PFSK-1 (cell line): ENCODE measurements around the gene GPR180. TPM values are rescaled to one million over a fixed set of nuclear protein-coding genes. Genes with fewer than 3 reads are reported as not detected.
A peak's percentile ranks its signal among the peaks of the same experiment; 100 is the strongest.

Experiments
- FOXP2 ChIP-seq: optimal IDR thresholded peaks from 2 replicates; pipeline ENCODE3; 2011; ENCODE audit warnings: borderline replicate concordance, control low read depth, inconsistent platforms; ENCODE audit not compliant: insufficient read depth; ENCODE audit errors: extremely low read length, extremely low read depth
- POLR2AphosphoS5 ChIP-seq: IDR thresholded peaks from 2 replicates; pipeline ENCODE4 v1.6.1; 2012; ENCODE audit warnings: low read depth, mild to moderate bottlenecking, control low read depth, low read length, moderate library complexity
- REST ChIP-seq, 2 experiments: IDR thresholded peaks; 2 replicates each; pipeline versions ENCODE4 v1.6.1 to v1.8.0; 2011 to 2012; ENCODE audit warnings: low read depth in 2 of 2, low read length in 2 of 2, control low read depth in 1 of 2, inconsistent platforms in 1 of 2, mild to moderate bottlenecking in 1 of 2, moderate library complexity in 1 of 2; ENCODE audit not compliant: insufficient read depth in 1 of 2
- SIN3A ChIP-seq: IDR thresholded peaks from 2 replicates; pipeline ENCODE4 v1.6.1; 2012; ENCODE audit warnings: mild to moderate bottlenecking, low read length, moderate library complexity, borderline replicate concordance; ENCODE audit not compliant: insufficient read depth
- TAF1 ChIP-seq: IDR thresholded peaks from 2 replicates; pipeline ENCODE4 v1.6.1; 2012; ENCODE audit warnings: low read length, control low read depth, borderline replicate concordance; ENCODE audit not compliant: insufficient read depth
- polyA plus RNA-seq: library from polyadenylated mRNA; unstranded; fragments of >200 nt; gene quantifications from one replicate; pipeline ENCODE4 v1.2.1, GENCODE V29; 2012; ENCODE audit warnings: low read depth, missing spikeins; ENCODE audit not compliant: insufficient read length

The GPR180 gene
- 1.5 TPM for polyA plus RNA-seq

DNA sequence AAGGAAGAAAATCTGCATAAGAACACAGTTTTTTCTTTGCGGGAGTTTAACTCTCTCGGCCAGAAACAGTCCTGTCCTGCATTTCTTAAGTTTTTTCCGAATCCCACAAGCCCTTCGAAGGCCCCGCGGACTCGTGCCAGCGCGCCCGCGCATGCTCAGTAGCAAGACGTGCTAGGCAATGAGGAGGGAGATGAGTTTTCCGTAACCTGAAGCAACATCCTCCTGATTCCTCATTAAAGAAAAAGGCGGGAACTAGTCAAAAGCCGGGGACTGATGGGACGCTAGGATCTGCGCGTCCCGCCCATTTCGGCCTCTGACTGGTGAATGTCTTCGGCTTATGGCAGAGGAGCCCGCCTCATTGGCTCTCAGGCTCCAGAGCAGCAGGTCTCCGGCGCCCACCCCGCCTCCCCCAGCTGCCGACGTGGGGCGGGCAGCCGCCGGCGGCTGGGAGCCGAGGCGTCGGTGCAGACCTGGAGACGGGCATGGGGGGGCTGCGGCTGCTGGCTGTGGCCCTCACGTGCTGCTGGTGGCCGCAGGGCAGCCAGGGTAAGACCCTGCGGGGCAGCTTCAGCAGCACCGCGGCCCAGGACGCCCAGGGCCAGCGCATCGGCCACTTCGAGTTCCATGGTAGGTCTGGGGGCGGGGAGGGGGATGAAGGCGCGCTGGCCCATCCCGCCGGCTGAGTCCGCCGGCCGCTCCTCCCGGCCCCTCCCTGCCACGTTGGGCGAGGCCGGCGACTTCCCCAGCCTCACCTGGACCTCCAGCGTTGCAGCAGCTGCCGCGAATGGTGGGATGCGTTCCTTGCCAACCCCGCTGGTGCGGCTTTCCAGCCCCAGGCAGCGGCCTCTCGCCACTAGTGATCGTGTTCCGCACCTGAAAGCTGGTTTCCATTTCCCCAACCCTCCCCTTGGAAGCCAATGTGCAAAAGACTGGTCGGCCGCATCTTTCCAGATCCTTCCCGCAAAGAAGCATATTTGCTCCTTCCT, at the start of gene GPR180:
Gene GPR180, plus strand, starts transcription at position 412 of the 986 bp plus-strand sequence. Its CDS starts 71 bp downstream, at position 483.
- peak; percentile 70 for TF ChIP-seq POLR2AphosphoS5
- no peak for TF ChIP-seq TAF1
- no peak for TF ChIP-seq REST (IDR thresholded peaks at IDR 0.05; ENCODE audit: insufficient read depth in 1 of 2, low read depth in 2 of 2, low read length in 2 of 2)
- TF ChIP-seq FOXP2: peak; percentile 52
- no peak for TF ChIP-seq SIN3A

- TF ChIP-seq FOXP2 (no peak), POLR2AphosphoS5 (no peak), TAF1 (no peak), SIN3A (no peak), REST (IDR thresholded peaks at IDR 0.05; ENCODE audit: insufficient read depth in 1 of 2, low read depth in 2 of 2, low read length in 2 of 2) (no peak)
Observed at GRCh38 chr13:94552095-94552494, 49.6 kb upstream of the GPR180 start.

GRCh38 chr13:94553766-94554165, 47.9 kb upstream of the GPR180 start:
- no peak for TF ChIP-seq POLR2AphosphoS5
- no peak for TF ChIP-seq SIN3A
- TF ChIP-seq REST (IDR thresholded peaks at IDR 0.05; ENCODE audit: insufficient read depth in 1 of 2, low read depth in 2 of 2, low read length in 2 of 2): no peak
- TF ChIP-seq FOXP2: no peak
- TF ChIP-seq TAF1: no peak

- TF ChIP-seq TAF1 (no peak), POLR2AphosphoS5 (no peak), REST (IDR thresholded peaks at IDR 0.05; ENCODE audit: insufficient read depth in 1 of 2, low read depth in 2 of 2, low read length in 2 of 2) (no peak), FOXP2 (no peak), SIN3A (no peak)
Observed at GRCh38 chr13:94556041-94556440, 45.6 kb upstream of the GPR180 start.
